ENCODE measurements around the gene FBXW10.
"Not testable (repeated sequence)": the region's sequence is repeated elsewhere in the genome, so short reads cannot be mapped to it uniquely, and the experiment has no call there.

FBXW10 gene, protein sequence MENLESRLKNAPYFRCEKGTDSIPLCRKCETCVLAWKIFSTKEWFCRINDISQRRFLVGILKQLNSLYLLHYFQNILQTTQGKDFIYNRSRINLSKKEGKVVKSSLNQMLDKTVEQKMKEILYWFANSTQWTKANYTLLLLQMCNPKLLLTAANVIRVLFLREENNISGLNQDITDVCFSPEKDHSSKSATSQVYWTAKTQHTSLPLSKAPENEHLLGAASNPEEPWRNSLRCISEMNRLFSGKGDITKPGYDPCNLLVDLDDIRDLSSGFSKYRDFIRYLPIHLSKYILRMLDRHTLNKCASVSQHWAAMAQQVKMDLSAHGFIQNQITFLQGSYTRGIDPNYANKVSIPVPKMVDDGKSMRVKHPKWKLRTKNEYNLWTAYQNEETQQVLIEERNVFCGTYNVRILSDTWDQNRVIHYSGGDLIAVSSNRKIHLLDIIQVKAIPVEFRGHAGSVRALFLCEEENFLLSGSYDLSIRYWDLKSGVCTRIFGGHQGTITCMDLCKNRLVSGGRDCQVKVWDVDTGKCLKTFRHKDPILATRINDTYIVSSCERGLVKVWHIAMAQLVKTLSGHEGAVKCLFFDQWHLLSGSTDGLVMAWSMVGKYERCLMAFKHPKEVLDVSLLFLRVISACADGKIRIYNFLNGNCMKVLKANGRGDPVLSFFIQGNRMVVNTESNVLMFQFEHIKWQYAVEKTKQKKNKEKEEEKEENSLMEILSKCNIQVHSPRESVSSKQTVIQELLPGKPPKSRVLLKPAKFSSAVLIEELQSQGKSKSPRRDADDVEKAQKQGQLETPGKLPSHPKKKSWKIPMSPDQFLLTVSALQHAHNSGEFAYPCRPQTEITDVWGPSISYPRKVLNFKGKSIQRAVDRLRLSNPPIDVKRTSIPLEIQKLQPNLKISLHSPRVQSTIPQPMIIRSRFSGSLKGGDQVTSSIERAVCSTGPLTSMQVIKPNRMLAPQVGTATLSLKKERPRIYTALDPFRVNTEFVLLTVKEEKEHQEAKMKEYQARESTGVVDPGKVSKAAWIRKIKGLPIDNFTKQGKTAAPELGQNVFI

DNA sequence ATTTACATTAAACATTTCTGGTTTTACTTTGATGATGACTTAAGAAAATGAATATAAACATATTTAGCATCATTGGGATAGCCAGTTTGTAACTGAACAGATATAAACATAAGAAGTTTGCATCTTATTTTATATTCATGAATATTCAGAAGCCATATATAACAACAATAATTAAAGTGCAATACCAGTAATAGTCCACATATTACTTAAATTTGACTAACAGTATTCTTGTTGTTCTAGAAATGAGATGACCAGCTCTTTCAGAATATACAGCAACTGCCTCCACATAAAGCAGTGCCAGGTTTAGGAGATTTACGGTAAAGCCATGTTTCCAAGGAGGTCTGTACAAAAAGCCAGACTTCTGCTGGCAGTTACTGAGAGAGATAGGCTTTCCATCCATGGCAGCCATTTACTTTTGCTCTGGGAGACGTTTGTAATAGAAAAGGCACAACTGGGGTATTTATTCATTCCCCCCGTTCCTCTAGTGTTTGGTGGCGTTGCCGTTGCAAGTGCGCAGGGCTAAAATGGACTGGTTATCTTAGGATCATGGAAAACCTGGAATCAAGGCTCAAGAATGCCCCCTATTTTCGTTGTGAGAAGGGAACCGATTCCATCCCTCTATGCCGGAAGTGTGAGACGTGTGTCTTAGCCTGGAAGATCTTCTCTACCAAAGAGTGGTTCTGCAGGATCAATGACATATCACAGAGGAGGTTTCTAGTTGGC, at the start of gene FBXW10:
FBXW10 (plus strand) TSS at position 356 of the 723 bp plus-strand sequence; CDS start at position 547, 191 bp downstream.
- DNase-seq = not testable (repeated sequence)

DNA sequence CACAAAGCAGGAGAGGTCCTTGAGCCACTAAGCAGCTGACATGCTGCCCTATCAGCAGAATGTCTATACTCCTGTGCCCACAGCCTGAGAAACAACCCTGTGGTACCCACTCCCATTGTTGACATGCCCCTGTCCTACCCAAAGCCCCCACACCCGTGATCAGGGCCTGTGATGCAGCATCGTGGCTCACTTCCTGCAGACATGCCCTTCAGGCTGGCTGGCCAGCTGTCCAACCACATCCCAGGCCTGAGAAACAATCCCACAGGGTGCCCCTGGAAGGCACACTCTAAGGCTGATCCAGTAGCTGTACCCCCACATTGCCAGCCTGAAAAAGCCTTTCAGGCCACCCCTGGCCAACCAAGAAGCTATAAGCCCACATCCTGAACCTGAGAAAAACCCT, 48.7 kb upstream of the FBXW10 start:
- not testable (repeated sequence) for DNase-seq

- not testable (repeated sequence) for DNase-seq
Measured at GRCh38 chr17:18698473-18699103, 45.3 kb upstream of the FBXW10 start.

GRCh38 chr17:18705955-18706354, 37.9 kb upstream of the FBXW10 start:
- DNase-seq = not testable (repeated sequence)

GRCh38 chr17:18708215-18708614, 35.6 kb upstream of the FBXW10 start:
- DNase-seq = not testable (repeated sequence)

DNA sequence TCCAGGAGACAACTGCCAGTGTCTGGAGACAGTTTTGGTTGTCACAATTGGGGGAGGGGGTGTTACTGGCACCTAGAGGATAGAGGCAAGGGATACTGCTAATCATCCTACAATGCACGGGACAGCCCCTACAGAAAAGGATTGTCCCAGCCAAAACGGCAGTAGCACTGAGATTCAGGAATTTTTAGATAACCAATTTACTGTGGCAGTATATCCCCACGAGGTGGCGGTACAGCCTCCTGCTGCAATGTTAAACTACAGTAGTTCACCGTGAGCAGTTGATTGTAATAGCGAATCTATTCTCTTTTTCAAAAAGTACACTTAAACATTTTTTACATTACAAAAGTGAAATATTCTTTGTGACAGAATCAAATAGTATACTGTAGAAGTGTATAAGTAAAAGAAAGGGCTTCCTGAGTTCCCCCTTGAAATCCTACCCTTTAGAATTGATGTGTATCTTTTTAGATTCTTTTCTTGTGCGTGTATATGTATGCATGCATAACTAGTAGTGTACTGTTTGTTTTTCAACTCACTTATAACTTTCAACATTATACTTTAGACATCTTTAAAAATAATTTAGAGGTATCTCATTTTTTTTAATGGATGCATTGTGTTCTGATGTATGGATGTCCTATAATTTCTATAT, 31.4 kb upstream of the FBXW10 start:
- peak; percentile 69 for DNase-seq

GRCh38 chr17:18718643-18719427, 25.0 kb upstream of the FBXW10 start:
- not testable (repeated sequence) for DNase-seq

DNA sequence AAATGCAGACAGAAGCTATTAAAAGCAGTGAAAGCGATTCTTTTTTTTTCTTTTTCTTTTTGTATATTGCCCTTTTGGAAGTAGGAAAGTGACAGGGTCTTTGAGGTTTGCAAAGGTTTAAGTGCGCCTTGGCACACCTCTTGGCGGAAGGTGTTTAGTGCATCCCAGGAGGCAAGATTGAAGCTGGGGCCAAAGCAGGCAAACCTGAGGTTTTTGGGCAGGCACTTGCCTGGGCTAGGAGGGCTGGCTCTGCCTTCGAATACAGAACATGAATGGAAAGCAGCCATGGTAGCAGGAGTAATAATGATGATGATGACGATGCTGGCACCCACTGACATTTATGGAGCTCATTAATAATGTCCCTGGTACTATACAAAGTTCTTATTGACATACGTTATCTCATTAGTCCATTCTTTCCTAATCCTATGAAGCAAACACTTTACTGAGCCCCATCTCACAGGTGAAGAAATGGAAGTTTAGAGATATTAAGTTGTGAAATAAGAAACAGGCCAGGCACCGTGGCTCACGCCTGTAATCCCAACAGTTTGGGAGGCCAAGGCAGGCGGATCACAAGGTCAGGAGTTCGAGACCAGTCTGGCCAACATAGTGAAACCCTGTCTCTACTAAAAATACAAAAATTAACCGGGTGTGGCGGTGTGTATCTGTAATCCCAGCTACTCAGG, 24.3 kb upstream of the FBXW10 start:
- DNase-seq = not testable (repeated sequence)

GRCh38 chr17:18721775-18722547, 21.9 kb upstream of the FBXW10 start:
- not testable (repeated sequence) for DNase-seq

- DNase-seq = not testable (repeated sequence)
Measured at GRCh38 chr17:18722612-18723011, 21.2 kb upstream of the FBXW10 start.

DNA sequence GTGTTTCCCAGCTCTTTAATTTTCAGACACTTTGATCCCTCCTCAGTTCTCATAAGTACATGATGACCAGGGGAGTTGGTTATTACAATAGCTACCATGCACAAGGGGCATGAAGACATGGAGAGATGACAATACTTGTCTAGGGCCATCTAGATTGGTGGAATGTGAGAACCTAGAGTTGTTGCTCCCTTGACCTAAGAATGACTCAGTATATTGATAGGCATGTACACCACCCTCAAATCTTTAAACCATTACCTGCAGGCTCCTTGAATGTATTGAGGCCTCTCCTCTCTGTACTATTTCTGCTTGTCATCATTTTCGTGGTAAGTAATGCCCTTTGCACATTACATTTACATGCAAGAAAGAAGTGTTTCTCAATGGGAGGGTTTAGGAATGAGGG, 20.3 kb upstream of the FBXW10 start:
- DNase-seq = not testable (repeated sequence)

- DNase-seq = not testable (repeated sequence)
Measured at GRCh38 chr17:18732438-18732837, 11.4 kb upstream of the FBXW10 start.

- DNase-seq = not testable (repeated sequence)
Measured at GRCh38 chr17:18733350-18733749, 10.5 kb upstream of the FBXW10 start.

DNA sequence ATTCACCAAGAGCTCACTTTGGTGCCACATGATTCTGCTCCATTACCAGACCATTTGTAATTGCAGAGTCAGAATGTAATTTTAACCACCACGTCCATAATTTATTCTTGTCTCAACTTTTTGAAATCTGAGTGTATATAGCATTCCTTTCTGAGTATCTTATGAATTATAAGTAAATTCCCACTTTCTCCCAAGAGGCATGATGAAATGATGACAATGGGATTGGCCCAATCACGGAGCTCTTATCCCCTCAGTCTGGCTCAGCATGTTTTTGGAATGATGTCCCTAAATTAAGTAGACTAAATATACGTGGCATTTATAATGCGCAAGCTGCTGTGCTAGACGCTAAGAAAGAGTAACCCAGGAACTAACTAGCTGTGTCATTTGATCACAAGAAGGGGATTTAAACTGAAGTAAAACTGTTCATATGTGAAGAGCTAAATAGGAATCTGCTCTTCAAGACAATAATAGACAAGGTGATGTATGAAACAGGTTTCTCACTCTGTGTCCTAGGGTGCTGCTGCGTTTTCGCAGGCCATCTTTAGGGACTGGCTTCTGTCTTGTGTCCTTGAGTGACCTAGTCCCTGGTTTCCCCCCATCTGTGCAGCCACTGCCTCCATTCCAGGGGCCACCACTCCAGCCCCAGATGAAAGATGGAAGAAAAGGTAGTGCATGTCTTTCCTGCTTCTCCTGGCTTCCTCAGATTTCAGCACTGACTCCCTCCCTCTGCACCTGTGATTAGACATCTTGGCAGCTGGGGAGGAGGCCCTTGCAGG, 4.0 kb upstream of the FBXW10 start:
- not testable (repeated sequence) for DNase-seq

GRCh38 chr17:18741228-18741627, 2.6 kb upstream of the FBXW10 start:
- not testable (repeated sequence) for DNase-seq

DNA sequence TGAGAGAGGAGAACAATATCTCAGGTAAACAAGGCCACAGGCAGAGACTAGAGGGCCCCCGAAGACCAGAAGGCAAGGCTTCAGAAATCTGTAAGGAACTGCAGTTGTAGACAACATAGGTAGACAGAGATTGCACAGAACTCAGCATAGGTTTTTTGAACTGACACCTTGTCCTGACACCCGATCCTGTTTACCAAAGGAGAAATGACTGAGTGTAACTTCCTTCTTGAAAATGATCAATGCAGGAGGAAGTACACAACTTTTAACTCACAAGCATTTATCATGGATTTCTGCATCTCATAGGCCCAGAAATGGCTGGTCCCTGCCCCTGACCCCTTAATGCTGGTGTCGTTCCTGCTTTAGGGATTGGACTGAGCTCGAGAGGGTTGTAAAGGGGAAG, 872 bp downstream of the FBXW10 start:
- DNase-seq = not testable (repeated sequence)

- DNase-seq = not testable (repeated sequence)
Measured at GRCh38 chr17:18746551-18746950, 2.7 kb downstream of the FBXW10 start.

GRCh38 chr17:18747501-18747900, 3.6 kb downstream of the FBXW10 start:
- not testable (repeated sequence) for DNase-seq
